PC-3 (cell line): ENCODE data around the gene GPC5. TPM values are rescaled to one million over a fixed set of nuclear protein-coding genes. Genes with fewer than 3 reads are reported as not detected.

Experiments
- ATAC-seq: fragments of 200-7000 bp; cut with Tn5 transposase; 2 replicates; pipeline ENCODE4 v1.9.1; 2020; ENCODE audit warnings: mild to moderate bottlenecking, moderate library complexity
- BruUV-seq: library from RNA; stranded (reverse); fragments of 400-500 nt; replicated peaks from 2 replicates; lab custom pipeline; 2021; lab: Mats Ljungman, UMichigan
- CTCF ChIA-PET: fragments of 300-600 bp; sonication (Branson Sonifier 250); formaldehyde crosslinking; loops from one replicate; lab custom pipeline; 2022; ENCODE audit warnings: antibody characterized with exemption; lab: Charles Lee
- POLR2A ChIA-PET: fragments of 300-600 bp; sonication (Branson Sonifier 250); formaldehyde crosslinking; loops from one replicate; lab custom pipeline; 2022; ENCODE audit warnings: antibody characterized with exemption; ENCODE audit not compliant: unreplicated experiment; lab: Charles Lee
- DNase-seq: peaks from one replicate; pipeline ENCODE4 v3.0.0-alpha.2; 2015
- H2AFZ ChIP-seq: fragments of 300-600 bp; sonication (generic); 2 replicates; pipeline ENCODE4 v1.6.0; 2016; ENCODE audit warnings: antibody characterized with exemption, low read length
- H3F3A ChIP-seq: fragments of 300-600 bp; sonication (generic); one replicate; pipeline ENCODE4 v1.6.0; 2017; ENCODE audit warnings: antibody characterized with exemption, low read length, control low read depth, mild to moderate bottlenecking; ENCODE audit not compliant: unreplicated experiment
- H3K27ac ChIP-seq: fragments of 300-600 bp; sonication (generic); 2 replicates; pipeline ENCODE4 v1.5.1; 2016; ENCODE audit warnings: mild to moderate bottlenecking, low read length
- H3K27me3 ChIP-seq: fragments of 300-600 bp; sonication (generic); 2 replicates; pipeline ENCODE4 v1.6.1; 2016; ENCODE audit warnings: low read length, mixed read lengths
- H3K36me3 ChIP-seq: fragments of 300-600 bp; sonication (generic); 2 replicates; pipeline ENCODE4 v1.6.1; 2016; ENCODE audit warnings: low read depth, mixed run types, low read length, mixed read lengths
- H3K4me1 ChIP-seq: fragments of 300-600 bp; sonication (generic); 2 replicates; pipeline ENCODE4 v1.5.1; 2016; ENCODE audit warnings: low read length; ENCODE audit not compliant: insufficient read depth
- H3K4me2 ChIP-seq: fragments of 300-600 bp; sonication (generic); 2 replicates; pipeline ENCODE4 v1.6.0; 2016; ENCODE audit warnings: low read length
- H3K4me3 ChIP-seq: fragments of 300-600 bp; sonication (generic); 2 replicates; pipeline ENCODE4 v1.5.1; 2016; ENCODE audit warnings: mild to moderate bottlenecking, low read length, mixed read lengths
- H3K79me2 ChIP-seq: fragments of 300-600 bp; sonication (generic); 2 replicates; pipeline ENCODE4 v1.6.1; 2017; ENCODE audit warnings: low read length, mixed read lengths
- H3K9ac ChIP-seq: fragments of 300-600 bp; sonication (generic); 2 replicates; pipeline ENCODE4 v1.6.0; 2016; ENCODE audit warnings: mild to moderate bottlenecking, low read length
- H3K9me2 ChIP-seq: fragments of 300-600 bp; sonication (generic); replicated peaks from 2 replicates; pipeline ENCODE4 v1.6.1; 2016; ENCODE audit warnings: mixed run types, low read length, mixed read lengths
- H3K9me3 ChIP-seq: fragments of 300-600 bp; sonication (generic); 2 replicates; pipeline ENCODE4 v1.6.1; 2016; ENCODE audit warnings: low read length, mixed read lengths
- H4K20me1 ChIP-seq: fragments of 300-600 bp; sonication (generic); 2 replicates; pipeline ENCODE4 v1.6.1; 2016; ENCODE audit warnings: low read length, mixed read lengths
- EZH2 ChIP-seq: fragments of 300-600 bp; sonication (generic); IDR thresholded peaks from one replicate; pipeline ENCODE4 v1.6.1; 2017; ENCODE audit warnings: antibody characterized with exemption, mild to moderate bottlenecking, low read length; ENCODE audit not compliant: unreplicated experiment
- EZH2phosphoT487 ChIP-seq: fragments of 300-600 bp; sonication (generic); IDR thresholded peaks from 2 replicates; pipeline ENCODE4 v1.6.1; 2018; ENCODE audit warnings: mild to moderate bottlenecking, antibody characterized with exemption, low read length, borderline replicate concordance
- intact Hi-C: fragments of 100-400 bp; cut with micrococcal nuclease; formaldehyde crosslinking; loops from 2 replicates; pipeline ENCODE4 v1.9.0; 2023
- total RNA-seq: library from RNA; depleted of rRNA; stranded (reverse); fragments of >200 nt; gene quantifications from 2 replicates; pipeline ENCODE4 v1.2.3, GENCODE V29; 2014
- TF ChIP-seq, protein P1 (sequence below): fragments of 300-600 bp; sonication (generic); conservative IDR thresholded peaks from 2 replicates; pipeline ENCODE4 v1.5.1; 2017; ENCODE audit warnings: antibody characterized with exemption, low read depth, mild to moderate bottlenecking, low read length

Gene GPC5
- total RNA-seq, 1 experiment from 2014 or later = not detected

DNA sequence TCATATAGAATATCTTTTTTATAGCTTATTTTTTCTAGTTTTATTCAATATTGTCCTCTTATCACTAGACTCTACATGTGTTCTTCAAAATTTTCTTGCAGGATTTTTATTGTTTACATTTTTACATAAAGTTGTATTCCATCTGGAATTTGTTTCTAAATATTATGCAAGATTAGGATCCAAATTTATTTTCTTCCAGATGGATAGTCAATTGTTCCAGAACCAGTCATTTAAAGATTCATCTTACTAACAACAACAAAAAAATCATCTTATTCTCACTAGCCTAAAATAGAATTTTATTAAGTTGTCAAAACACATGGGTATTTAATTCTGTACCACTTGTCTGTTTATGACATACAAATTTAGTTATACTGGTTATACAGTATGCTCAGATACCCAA is 1437.8 kb downstream of the GPC5 start:
- no peaks in the 10 kb centered on the region for H3K79me2 ChIP-seq
- no peak overlapping the region for H3K4me3 ChIP-seq
- no peak for ATAC-seq
- H3K27ac ChIP-seq = no peak overlapping the region
- no peaks in the 10 kb centered on the region for H3F3A ChIP-seq
- POLR2A ChIA-PET = no interaction called here
- H3K27me3 ChIP-seq = no peaks in the 10 kb centered on the region
- no peak overlapping the region for H3K9ac ChIP-seq
- intact Hi-C loops = no loop called here
- H3K36me3 ChIP-seq = no peaks in the 10 kb centered on the region
- no peaks in the 10 kb centered on the region for H3K9me3 ChIP-seq
- H3K9me2 ChIP-seq = no peaks in the 10 kb centered on the region
- no peaks in the 10 kb centered on the region for H3K4me1 ChIP-seq
- no peaks in the 10 kb centered on the region for H4K20me1 ChIP-seq
- CTCF ChIA-PET = no interaction called here
- H2AFZ ChIP-seq = no peak overlapping the region
- DNase-seq = no peak
- TF ChIP-seq EZH2phosphoT487 (no peak), EZH2 (no peak)
- TF ChIP-seq, protein P1, sequence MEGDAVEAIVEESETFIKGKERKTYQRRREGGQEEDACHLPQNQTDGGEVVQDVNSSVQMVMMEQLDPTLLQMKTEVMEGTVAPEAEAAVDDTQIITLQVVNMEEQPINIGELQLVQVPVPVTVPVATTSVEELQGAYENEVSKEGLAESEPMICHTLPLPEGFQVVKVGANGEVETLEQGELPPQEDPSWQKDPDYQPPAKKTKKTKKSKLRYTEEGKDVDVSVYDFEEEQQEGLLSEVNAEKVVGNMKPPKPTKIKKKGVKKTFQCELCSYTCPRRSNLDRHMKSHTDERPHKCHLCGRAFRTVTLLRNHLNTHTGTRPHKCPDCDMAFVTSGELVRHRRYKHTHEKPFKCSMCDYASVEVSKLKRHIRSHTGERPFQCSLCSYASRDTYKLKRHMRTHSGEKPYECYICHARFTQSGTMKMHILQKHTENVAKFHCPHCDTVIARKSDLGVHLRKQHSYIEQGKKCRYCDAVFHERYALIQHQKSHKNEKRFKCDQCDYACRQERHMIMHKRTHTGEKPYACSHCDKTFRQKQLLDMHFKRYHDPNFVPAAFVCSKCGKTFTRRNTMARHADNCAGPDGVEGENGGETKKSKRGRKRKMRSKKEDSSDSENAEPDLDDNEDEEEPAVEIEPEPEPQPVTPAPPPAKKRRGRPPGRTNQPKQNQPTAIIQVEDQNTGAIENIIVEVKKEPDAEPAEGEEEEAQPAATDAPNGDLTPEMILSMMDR = no peak
- no TSS peak for BruUV-seq
- no peak overlapping the region for H3K4me2 ChIP-seq

DNA sequence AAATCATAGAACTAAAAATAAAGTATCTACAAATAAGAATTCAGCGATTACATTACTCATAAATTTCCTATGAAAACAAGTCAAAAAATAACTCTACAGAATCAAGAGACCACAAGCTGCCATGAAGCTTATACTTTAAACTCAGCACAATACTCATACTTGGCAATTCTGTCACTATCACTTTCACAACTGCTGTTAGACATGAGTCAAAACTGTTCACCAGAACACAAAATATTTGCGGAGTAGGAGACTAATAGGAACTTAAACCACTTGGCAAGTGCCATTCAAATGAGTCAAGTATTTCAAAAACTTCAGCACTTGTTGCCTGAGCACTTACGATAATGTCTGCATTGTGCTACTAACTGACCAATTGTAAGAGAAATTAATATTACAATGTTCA is 1440.4 kb downstream of the GPC5 start:
- Histone ChIP-seq H3F3A (no peaks in the 10 kb centered on the region), H3K9ac (no peak overlapping the region), H3K4me3 (no peak overlapping the region), H2AFZ (no peak overlapping the region), H3K4me1 (peaks cover 7% of the 10 kb centered on the region; the same call in 1 of the 2 replicates), H3K79me2 (no peaks in the 10 kb centered on the region), H3K9me3 (no peaks in the 10 kb centered on the region), H3K27me3 (no peaks in the 10 kb centered on the region), H3K4me2 (no peak overlapping the region), H3K27ac (no peak overlapping the region), H4K20me1 (no peaks in the 10 kb centered on the region), H3K9me2 (no peaks in the 10 kb centered on the region), H3K36me3 (no peaks in the 10 kb centered on the region)
- ATAC-seq = peak; percentile 77
- CTCF ChIA-PET = no interaction called here
- no TSS peak for BruUV-seq
- POLR2A ChIA-PET = interaction anchor here (0.7 kb wide), 1 partner anchor 122 kb away, joined by 5 read pairs; no protein-coding TSS in a partner anchor
- intact Hi-C loops = no loop called here
- TF ChIP-seq, protein P1 = no peak
- TF ChIP-seq EZH2 = no peak
- no peak for TF ChIP-seq EZH2phosphoT487
- DNase-seq = peak; percentile 74

DNA sequence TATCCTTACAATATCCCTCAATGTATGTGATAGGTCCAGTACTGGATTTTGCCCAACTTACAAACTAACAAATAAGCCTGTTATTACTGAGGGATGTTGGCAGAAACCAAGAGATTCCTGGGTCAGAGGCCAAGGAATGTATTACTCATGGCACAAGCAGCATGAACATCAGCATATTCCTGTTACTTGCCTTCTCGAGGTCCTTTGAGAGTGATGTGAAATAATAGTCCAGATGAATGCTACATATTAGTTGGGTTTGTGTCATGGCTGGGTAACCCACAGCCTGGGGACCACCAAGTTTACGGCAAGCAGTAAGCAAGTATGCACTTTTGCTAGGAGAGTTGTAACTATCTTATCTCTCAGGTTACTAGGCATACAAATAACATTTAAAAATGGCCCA is 1443.7 kb downstream of the GPC5 start:
- Histone ChIP-seq H3K9ac (no peak overlapping the region), H3K4me3 (no peak overlapping the region), H3K79me2 (no peaks in the 10 kb centered on the region), H3K9me2 (no peaks in the 10 kb centered on the region), H3K27ac (no peak overlapping the region), H3K9me3 (no peaks in the 10 kb centered on the region), H3K36me3 (no peaks in the 10 kb centered on the region), H3K4me2 (no peak overlapping the region), H3K4me1 (peaks cover 7% of the 10 kb centered on the region; the same call in 1 of the 2 replicates), H4K20me1 (no peaks in the 10 kb centered on the region), H3K27me3 (no peaks in the 10 kb centered on the region), H2AFZ (no peak overlapping the region), H3F3A (no peaks in the 10 kb centered on the region)
- intact Hi-C loops = no loop called here
- BruUV-seq = no TSS peak
- TF ChIP-seq EZH2 (no peak), EZH2phosphoT487 (no peak)
- TF ChIP-seq, protein P1 = no peak
- ChIA-PET CTCF (no interaction called here), POLR2A (no interaction called here)
- peak; percentile 25 for DNase-seq
- no peak for ATAC-seq
